Testis (tissue), 5 donors: ENCODE data around the gene SSR2. TPM values are rescaled to one million over a fixed set of nuclear protein-coding genes. Genes with fewer than 3 reads are reported as not detected.
A peak's percentile ranks its signal among the peaks of the same experiment; 100 is the strongest.

Experiments
- DNase-seq: peaks from one replicate; pipeline ENCODE4 v3.0.0-alpha.2; 2019
- H3K27ac ChIP-seq, 2 donors: fragments of 200-600 bp; sonication (generic); one replicate each; pipeline ENCODE4 v1.5.1; 2019
- H3K27me3 ChIP-seq: fragments of 200-600 bp; sonication (generic); one replicate; pipeline ENCODE4 v1.5.1; 2019
- H3K36me3 ChIP-seq: fragments of 200-600 bp; sonication (generic); one replicate; pipeline ENCODE4 v1.5.1; 2017; ENCODE audit warnings: low read depth; ENCODE audit errors: missing control alignments
- H3K4me1 ChIP-seq: fragments of 200-600 bp; sonication (generic); one replicate; pipeline ENCODE4 v1.5.1; 2019
- H3K4me3 ChIP-seq, 2 donors: fragments of 200-600 bp; sonication (generic); one replicate each; pipeline ENCODE4 v1.5.1; 2017 to 2019
- H3K9me3 ChIP-seq: fragments of 200-600 bp; sonication (generic); one replicate; pipeline ENCODE4 v1.5.1; 2017
- POLR2A ChIP-seq: fragments of 450-650 bp; IDR thresholded peaks from one replicate; pipeline ENCODE4 v1.6.1; 2017; ENCODE audit warnings: antibody characterized with exemption, mild to moderate bottlenecking, moderate library complexity
- WGBS, 2 donors: methylation state at CpG; one replicate each; pipeline ENCODE4 v1.1.5; 2018; 5-methylcytosine and 5-hydroxymethylcytosine counted together
- intact Hi-C: fragments of 100-400 bp; cut with DNase I; formaldehyde crosslinking; loops from one replicate; pipeline ENCODE4 v1.15.1; 2023; ENCODE audit warnings: low total_unique reads
- long read RNA-seq, 2 donors: transcript quantifications; one replicate each; lab custom pipeline, GENCODE V29; 2026
- polyA plus RNA-seq: library from polyadenylated mRNA; stranded (reverse); fragments of 350-450 nt; fragmentation: Illumina TruSeq; extraction: RNeasy Lipid Tissue Mini Kit (QIAGEN cat#74804); gene quantifications from one replicate; pipeline ENCODE4 v1.2.3, GENCODE V29; 2014; ENCODE audit warnings: low read depth, low replicate concordance; ENCODE audit not compliant: insufficient read depth
- total RNA-seq, 2 donors: library from RNA; depleted of rRNA; stranded (reverse); fragments of >200 nt; gene quantifications; one replicate each; pipeline ENCODE4 v1.2.3, GENCODE V29; 2016
- TF ChIP-seq, protein P1 (sequence below), 3 experiments: fragments of 450-650 bp in 2 of 3; fragments of 200-600 bp in 1 of 3; sonication (generic) in 1 of 3; IDR thresholded peaks; one replicate each; pipeline ENCODE4 v1.5.1; 2016 to 2019; ENCODE audit warnings: antibody characterized with exemption in 3 of 3, mild to moderate bottlenecking in 2 of 3, moderate library complexity in 1 of 3

Gene SSR2
- total RNA-seq, result 100 to 1,000 TPM; 170 to 216 TPM
- 289 TPM for polyA plus RNA-seq
- long read RNA-seq, donor 1, full-length matches to known transcripts, result 221 of 256 reads
- long read RNA-seq, donor 1, partial matches to known transcripts, result 30 of 256 reads
- long read RNA-seq, donor 1, other reads (novel, unspliced or antisense), result 5 of 256 reads
- long read RNA-seq, donor 2, full-length matches to known transcripts, result 98 of 127 reads
- long read RNA-seq, donor 2, partial matches to known transcripts, result 29 of 127 reads
- long read RNA-seq, donor 2, other reads (novel, unspliced or antisense), result 0 of 127 reads

DNA sequence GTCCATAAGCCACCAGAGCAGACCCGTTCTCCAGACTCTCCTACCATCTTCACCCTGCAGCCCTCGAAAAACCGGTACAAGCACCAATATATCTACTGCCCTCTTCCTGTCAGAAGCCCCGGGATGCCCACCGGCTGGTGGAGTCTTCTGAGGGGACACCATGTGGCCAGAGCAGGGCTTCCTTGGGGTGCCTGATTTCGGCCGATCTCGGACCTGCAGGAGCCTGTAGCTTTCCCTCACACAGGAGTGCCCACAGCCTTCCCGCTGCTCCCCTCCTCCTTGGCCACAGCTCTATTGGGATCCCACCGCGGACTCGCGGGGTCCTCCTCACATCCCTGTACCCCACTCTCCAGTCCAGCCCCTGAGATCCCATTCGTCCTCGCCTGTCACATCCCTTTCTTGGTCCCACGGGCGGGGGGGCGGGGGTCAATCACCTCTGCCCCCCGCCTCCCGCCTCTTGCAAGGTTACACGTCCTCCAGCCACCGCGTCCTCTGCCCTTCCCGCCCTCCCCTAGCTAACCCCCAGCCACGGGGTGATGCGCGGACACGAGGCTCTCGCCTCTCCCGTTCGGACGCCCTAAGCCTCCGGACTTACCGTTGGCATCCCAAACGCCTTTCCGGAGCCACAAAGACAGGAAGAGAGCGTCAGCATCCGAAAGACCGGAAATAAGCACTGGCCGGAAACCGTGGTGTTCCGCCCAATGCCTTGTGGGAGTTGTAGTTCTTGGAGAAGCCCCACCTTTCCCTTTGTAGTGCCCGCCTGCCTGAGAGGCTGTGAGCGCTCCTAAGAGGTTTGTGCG is at the start of gene SSR2:
TSS of gene SSR2 (minus strand) at position 659 of the 800 bp plus-strand sequence. CDS start 784 bp downstream, outside the sequence.
- intact Hi-C loops, result no loop called here
- DNase-seq, result peak; percentile 95
- whole genome bisulfite sequencing, 2 donors, result 1% methylated on average over 34 to 44 of the region's 45 CpGs
- TF ChIP-seq, protein P1, sequence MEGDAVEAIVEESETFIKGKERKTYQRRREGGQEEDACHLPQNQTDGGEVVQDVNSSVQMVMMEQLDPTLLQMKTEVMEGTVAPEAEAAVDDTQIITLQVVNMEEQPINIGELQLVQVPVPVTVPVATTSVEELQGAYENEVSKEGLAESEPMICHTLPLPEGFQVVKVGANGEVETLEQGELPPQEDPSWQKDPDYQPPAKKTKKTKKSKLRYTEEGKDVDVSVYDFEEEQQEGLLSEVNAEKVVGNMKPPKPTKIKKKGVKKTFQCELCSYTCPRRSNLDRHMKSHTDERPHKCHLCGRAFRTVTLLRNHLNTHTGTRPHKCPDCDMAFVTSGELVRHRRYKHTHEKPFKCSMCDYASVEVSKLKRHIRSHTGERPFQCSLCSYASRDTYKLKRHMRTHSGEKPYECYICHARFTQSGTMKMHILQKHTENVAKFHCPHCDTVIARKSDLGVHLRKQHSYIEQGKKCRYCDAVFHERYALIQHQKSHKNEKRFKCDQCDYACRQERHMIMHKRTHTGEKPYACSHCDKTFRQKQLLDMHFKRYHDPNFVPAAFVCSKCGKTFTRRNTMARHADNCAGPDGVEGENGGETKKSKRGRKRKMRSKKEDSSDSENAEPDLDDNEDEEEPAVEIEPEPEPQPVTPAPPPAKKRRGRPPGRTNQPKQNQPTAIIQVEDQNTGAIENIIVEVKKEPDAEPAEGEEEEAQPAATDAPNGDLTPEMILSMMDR (IDR thresholded peaks at IDR 0.05), result no peak
- TF ChIP-seq POLR2A, result no peak
- Histone ChIP-seq H3K27ac (peak within 1 kb of the TSS; percentile 45 to 84), H3K9me3 (no peaks in the 10 kb centered on the region), H3K36me3 (no peaks in the 10 kb centered on the region), H3K27me3 (no peaks in the 10 kb centered on the region), H3K4me3 (peak within 1 kb of the TSS; percentile 80 to 89), H3K4me1 (peaks cover 4% of the 10 kb centered on the region)

DNA sequence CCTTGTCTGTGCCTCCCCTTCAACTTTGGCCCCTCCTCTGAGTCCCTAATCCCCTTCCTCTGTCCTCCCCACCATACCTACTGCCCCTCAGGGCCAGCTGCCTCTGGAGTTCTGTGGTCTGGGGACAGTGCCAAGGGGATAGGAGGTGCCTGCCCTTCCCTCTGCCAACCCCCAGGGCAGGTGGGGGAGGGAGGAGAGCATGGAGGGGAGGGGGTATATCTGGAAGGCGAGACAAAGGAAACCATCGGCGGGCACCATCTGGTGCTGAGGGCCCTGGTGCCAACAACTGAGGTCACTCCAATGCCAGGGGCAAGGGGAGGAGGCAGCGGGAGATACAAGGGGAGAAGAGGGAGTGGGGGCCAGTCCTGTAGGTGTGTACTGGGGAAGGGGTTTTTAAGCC is 49.8 kb upstream of the SSR2 start:
- H3K36me3 ChIP-seq, result no peaks in the 10 kb centered on the region
- intact Hi-C loops, result no loop called here
- no peak overlapping the region for H3K4me3 ChIP-seq
- TF ChIP-seq POLR2A, result no peak
- TF ChIP-seq, protein P1 (IDR thresholded peaks at IDR 0.05), result no peak
- H3K27ac ChIP-seq, result no peak overlapping the region
- no peak for DNase-seq
- WGBS, 2 donors, result 60 to 67% methylated on average over 4 of the region's 4 CpGs
- H3K27me3 ChIP-seq, result no peaks in the 10 kb centered on the region
- no peaks in the 10 kb centered on the region for H3K9me3 ChIP-seq
- no peaks in the 10 kb centered on the region for H3K4me1 ChIP-seq

DNA sequence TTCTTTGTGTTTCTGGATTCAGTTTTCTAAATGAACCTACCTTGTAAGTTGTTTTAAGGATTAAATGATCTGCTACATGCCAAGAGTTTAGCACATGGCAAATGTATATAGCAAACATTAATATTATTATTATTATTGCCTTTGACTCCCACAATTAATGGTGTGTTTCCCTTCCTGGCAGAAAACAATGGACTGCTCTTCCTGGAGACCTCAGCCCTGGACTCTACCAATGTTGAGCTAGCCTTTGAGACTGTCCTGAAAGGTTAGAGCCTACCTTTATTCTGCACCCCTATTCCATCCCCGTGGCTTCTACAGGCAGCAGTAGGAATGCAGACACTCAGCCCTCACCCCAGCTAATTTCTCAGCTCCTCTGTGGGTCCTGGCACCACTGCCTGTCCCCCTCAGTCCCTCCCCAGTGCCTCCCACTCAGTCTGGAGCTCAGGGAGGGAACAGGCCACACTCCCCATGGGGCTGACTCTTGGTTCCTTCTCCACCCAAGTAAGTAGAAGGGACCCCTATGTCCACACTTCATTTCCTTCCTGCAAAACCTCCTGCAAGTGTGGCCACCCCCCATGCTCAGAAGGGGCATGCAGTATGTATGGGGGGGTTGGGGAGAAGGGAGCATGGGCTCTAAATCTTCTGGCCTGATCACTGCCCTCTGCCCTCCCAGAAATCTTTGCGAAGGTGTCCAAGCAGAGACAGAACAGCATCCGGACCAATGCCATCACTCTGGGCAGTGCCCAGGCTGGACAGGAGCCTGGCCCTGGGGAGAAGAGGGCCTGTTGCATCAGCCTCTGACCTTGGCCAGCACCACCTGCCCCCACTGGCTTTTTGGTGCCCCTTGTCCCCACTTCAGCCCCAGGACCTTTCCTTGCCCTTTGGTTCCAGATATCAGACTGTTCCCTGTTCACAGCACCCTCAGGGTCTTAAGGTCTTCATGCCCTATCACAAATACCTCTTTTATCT is 49.0 kb upstream of the SSR2 start:
- H3K4me1 ChIP-seq, result no peaks in the 10 kb centered on the region
- no peak overlapping the region for H3K4me3 ChIP-seq
- TF ChIP-seq, protein P1 (IDR thresholded peaks at IDR 0.05), result no peak
- no peak for TF ChIP-seq POLR2A
- no peak overlapping the region for H3K27ac ChIP-seq
- H3K9me3 ChIP-seq, result no peaks in the 10 kb centered on the region
- intact Hi-C loops, result no loop called here
- H3K27me3 ChIP-seq, result no peaks in the 10 kb centered on the region
- no peaks in the 10 kb centered on the region for H3K36me3 ChIP-seq
- DNase-seq, result no peak
- WGBS, 2 donors, result 51 to 78% methylated on average over 3 of the region's 3 CpGs

DNA sequence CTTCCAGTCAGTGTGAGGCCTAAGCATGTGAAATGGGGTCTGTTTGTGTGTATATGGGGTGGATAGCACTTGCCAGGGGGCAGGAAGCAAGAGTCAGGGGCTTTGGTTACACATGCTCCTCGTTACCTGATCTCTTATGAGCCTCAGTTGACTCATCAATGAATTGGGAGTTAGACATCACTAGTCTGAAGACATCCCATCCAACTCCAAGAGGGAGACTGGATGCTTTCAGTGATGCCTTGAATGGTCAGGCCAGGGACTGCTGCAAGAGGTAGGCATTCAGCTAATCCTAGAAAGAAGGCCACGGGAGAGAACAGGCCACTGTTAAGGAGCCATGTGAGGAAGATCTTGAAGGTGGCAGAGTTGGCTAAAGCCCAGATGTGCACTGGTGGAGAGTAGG is 46.5 kb upstream of the SSR2 start:
- no peaks in the 10 kb centered on the region for H3K36me3 ChIP-seq
- WGBS, 2 donors, result 82 to 89% methylated on average over 2 of the region's 2 CpGs
- no peak for DNase-seq
- intact Hi-C loops, result no loop called here
- no peaks in the 10 kb centered on the region for H3K27me3 ChIP-seq
- H3K27ac ChIP-seq, result no peak overlapping the region
- no peaks in the 10 kb centered on the region for H3K9me3 ChIP-seq
- TF ChIP-seq POLR2A, result no peak
- TF ChIP-seq, protein P1 (IDR thresholded peaks at IDR 0.05), result no peak
- no peaks in the 10 kb centered on the region for H3K4me1 ChIP-seq
- H3K4me3 ChIP-seq, result no peak overlapping the region
